PC-3 (cell line): Measurements from ENCODE around the gene SLC5A10. TPM values are rescaled to one million over a fixed set of nuclear protein-coding genes. Genes with fewer than 3 reads are reported as not detected.

ENCODE experiments used
- ATAC-seq: fragments of 200-7000 bp; cut with Tn5 transposase; 2 replicates; pipeline ENCODE4 v1.9.1; 2020; ENCODE audit warnings: mild to moderate bottlenecking, moderate library complexity
- BruUV-seq: library from RNA; stranded (reverse); fragments of 400-500 nt; replicated peaks from 2 replicates; lab custom pipeline; 2021; lab: Mats Ljungman, UMichigan
- CTCF ChIA-PET: fragments of 300-600 bp; sonication (Branson Sonifier 250); formaldehyde crosslinking; loops from one replicate; lab custom pipeline; 2022; ENCODE audit warnings: antibody characterized with exemption; lab: Charles Lee
- POLR2A ChIA-PET: fragments of 300-600 bp; sonication (Branson Sonifier 250); formaldehyde crosslinking; loops from one replicate; lab custom pipeline; 2022; ENCODE audit warnings: antibody characterized with exemption; ENCODE audit not compliant: unreplicated experiment; lab: Charles Lee
- DNase-seq: peaks from one replicate; pipeline ENCODE4 v3.0.0-alpha.2; 2015
- H2AFZ ChIP-seq: fragments of 300-600 bp; sonication (generic); 2 replicates; pipeline ENCODE4 v1.6.0; 2016; ENCODE audit warnings: antibody characterized with exemption, low read length
- H3F3A ChIP-seq: fragments of 300-600 bp; sonication (generic); one replicate; pipeline ENCODE4 v1.6.0; 2017; ENCODE audit warnings: antibody characterized with exemption, low read length, control low read depth, mild to moderate bottlenecking; ENCODE audit not compliant: unreplicated experiment
- H3K27ac ChIP-seq: fragments of 300-600 bp; sonication (generic); 2 replicates; pipeline ENCODE4 v1.5.1; 2016; ENCODE audit warnings: mild to moderate bottlenecking, low read length
- H3K27me3 ChIP-seq: fragments of 300-600 bp; sonication (generic); 2 replicates; pipeline ENCODE4 v1.6.1; 2016; ENCODE audit warnings: low read length, mixed read lengths
- H3K36me3 ChIP-seq: fragments of 300-600 bp; sonication (generic); 2 replicates; pipeline ENCODE4 v1.6.1; 2016; ENCODE audit warnings: low read depth, mixed run types, low read length, mixed read lengths
- H3K4me1 ChIP-seq: fragments of 300-600 bp; sonication (generic); 2 replicates; pipeline ENCODE4 v1.5.1; 2016; ENCODE audit warnings: low read length; ENCODE audit not compliant: insufficient read depth
- H3K4me2 ChIP-seq: fragments of 300-600 bp; sonication (generic); 2 replicates; pipeline ENCODE4 v1.6.0; 2016; ENCODE audit warnings: low read length
- H3K4me3 ChIP-seq: fragments of 300-600 bp; sonication (generic); 2 replicates; pipeline ENCODE4 v1.5.1; 2016; ENCODE audit warnings: mild to moderate bottlenecking, low read length, mixed read lengths
- H3K79me2 ChIP-seq: fragments of 300-600 bp; sonication (generic); 2 replicates; pipeline ENCODE4 v1.6.1; 2017; ENCODE audit warnings: low read length, mixed read lengths
- H3K9ac ChIP-seq: fragments of 300-600 bp; sonication (generic); 2 replicates; pipeline ENCODE4 v1.6.0; 2016; ENCODE audit warnings: mild to moderate bottlenecking, low read length
- H3K9me2 ChIP-seq: fragments of 300-600 bp; sonication (generic); replicated peaks from 2 replicates; pipeline ENCODE4 v1.6.1; 2016; ENCODE audit warnings: mixed run types, low read length, mixed read lengths
- H3K9me3 ChIP-seq: fragments of 300-600 bp; sonication (generic); 2 replicates; pipeline ENCODE4 v1.6.1; 2016; ENCODE audit warnings: low read length, mixed read lengths
- H4K20me1 ChIP-seq: fragments of 300-600 bp; sonication (generic); 2 replicates; pipeline ENCODE4 v1.6.1; 2016; ENCODE audit warnings: low read length, mixed read lengths
- CTCF ChIP-seq: fragments of 300-600 bp; sonication (generic); conservative IDR thresholded peaks from 2 replicates; pipeline ENCODE4 v1.5.1; 2017; ENCODE audit warnings: antibody characterized with exemption, low read depth, mild to moderate bottlenecking, low read length
- EZH2 ChIP-seq: fragments of 300-600 bp; sonication (generic); IDR thresholded peaks from one replicate; pipeline ENCODE4 v1.6.1; 2017; ENCODE audit warnings: antibody characterized with exemption, mild to moderate bottlenecking, low read length; ENCODE audit not compliant: unreplicated experiment
- EZH2phosphoT487 ChIP-seq: fragments of 300-600 bp; sonication (generic); IDR thresholded peaks from 2 replicates; pipeline ENCODE4 v1.6.1; 2018; ENCODE audit warnings: mild to moderate bottlenecking, antibody characterized with exemption, low read length, borderline replicate concordance
- intact Hi-C: fragments of 100-400 bp; cut with micrococcal nuclease; formaldehyde crosslinking; loops from 2 replicates; pipeline ENCODE4 v1.9.0; 2023
- total RNA-seq: library from RNA; depleted of rRNA; stranded (reverse); fragments of >200 nt; gene quantifications from 2 replicates; pipeline ENCODE4 v1.2.3, GENCODE V29; 2014

Gene SLC5A10
- total RNA-seq, 1 experiment from 2014 or later, result not detected

GRCh38 chr17:19005137-19005773 lies 53.3 kb downstream of the SLC5A10 start:
- BruUV-seq, result no TSS peak
- ChIA-PET POLR2A (no interaction called here), CTCF (no interaction called here)
- Histone ChIP-seq H3K9ac (no peak overlapping the region), H3K4me1 (peaks cover 5% of the 10 kb centered on the region; the same call in 1 of the 2 replicates), H3K36me3 (no peaks in the 10 kb centered on the region), H3K4me3 (no peak overlapping the region), H2AFZ (no peak overlapping the region), H3F3A (no peaks in the 10 kb centered on the region), H3K9me2 (no peaks in the 10 kb centered on the region), H3K9me3 (no peaks in the 10 kb centered on the region), H3K4me2 (no peak overlapping the region), H4K20me1 (no peaks in the 10 kb centered on the region), H3K27ac (no peak overlapping the region), H3K27me3 (no peaks in the 10 kb centered on the region), H3K79me2 (no peaks in the 10 kb centered on the region)
- TF ChIP-seq EZH2 (no peak), CTCF (no peak), EZH2phosphoT487 (no peak)
- no peak for DNase-seq
- intact Hi-C loops, result no loop called here
- ATAC-seq, result no peak

- DNase-seq, result no peak
- Histone ChIP-seq H4K20me1 (no peaks in the 10 kb centered on the region), H2AFZ (no peak overlapping the region), H3K9ac (no peak overlapping the region), H3K9me2 (no peaks in the 10 kb centered on the region), H3K27ac (no peak overlapping the region), H3F3A (no peaks in the 10 kb centered on the region), H3K4me2 (no peak overlapping the region), H3K27me3 (no peaks in the 10 kb centered on the region), H3K36me3 (no peaks in the 10 kb centered on the region), H3K9me3 (no peaks in the 10 kb centered on the region), H3K4me3 (no peak overlapping the region), H3K79me2 (no peaks in the 10 kb centered on the region), H3K4me1 (peaks cover 6% of the 10 kb centered on the region)
- no TSS peak for BruUV-seq
- TF ChIP-seq EZH2, result no peak
- no peak for TF ChIP-seq EZH2phosphoT487
- no peak for TF ChIP-seq CTCF
- ChIA-PET CTCF (no interaction called here), POLR2A (no interaction called here)
- no peak for ATAC-seq
- intact Hi-C loops, result no loop called here
Measured at GRCh38 chr17:19005789-19006430, 53.9 kb downstream of the SLC5A10 start.

- H3K9me3 ChIP-seq, result no peaks in the 10 kb centered on the region
- no peak overlapping the region for H3K9ac ChIP-seq
- H3K4me1 ChIP-seq, result peaks cover 8% of the 10 kb centered on the region
- ChIA-PET CTCF (no interaction called here), POLR2A (no interaction called here)
- no peak for DNase-seq
- H3K4me3 ChIP-seq, result no peak overlapping the region
- H2AFZ ChIP-seq, result no peak overlapping the region
- TF ChIP-seq CTCF, result no peak
- TF ChIP-seq EZH2, result no peak
- no peak for TF ChIP-seq EZH2phosphoT487
- H3K9me2 ChIP-seq, result no peaks in the 10 kb centered on the region
- no peaks in the 10 kb centered on the region for H3K36me3 ChIP-seq
- intact Hi-C loops, result no loop called here
- no peaks in the 10 kb centered on the region for H3K27me3 ChIP-seq
- no TSS peak for BruUV-seq
- H4K20me1 ChIP-seq, result no peaks in the 10 kb centered on the region
- no peaks in the 10 kb centered on the region for H3F3A ChIP-seq
- H3K27ac ChIP-seq, result no peak overlapping the region
- no peaks in the 10 kb centered on the region for H3K79me2 ChIP-seq
- ATAC-seq, result no peak
- H3K4me2 ChIP-seq, result no peak overlapping the region
Measured at GRCh38 chr17:19006698-19007097, 54.7 kb downstream of the SLC5A10 start.
